Stimulated activated CD8-positive, alpha-beta memory T cell treated with anti-CD3 and anti-CD28 coated beads, Interleukin-7, amount 100 ng/mL, for 24 hours (primary cell): ENCODE results near the gene INO80B.
"Not testable (repeated sequence)": the region's sequence is repeated elsewhere in the genome, so short reads cannot be mapped to it uniquely, and the experiment has no call there.

Experiments used
- DNase-seq: peaks from one replicate; pipeline ENCODE4 v3.0.0-alpha.2; 2020; ENCODE audit warnings: low read depth

Gene INO80B

GRCh38 chr2:74481961-74482800 is 27.3 kb downstream of the INO80B start:
- no peak for DNase-seq

GRCh38 chr2:74482801-74483674 is 28.2 kb downstream of the INO80B start, which contains the start of the genes CCDC142 and TTC31:
CCDC142 (minus strand) TSS chr2:74482998; CDS start chr2:74482837, 161 bp downstream.
TTC31 (plus strand) TSS chr2:74483081; CDS start chr2:74483096, 15 bp downstream.
- peak; percentile 80 for DNase-seq

- DNase-seq = not testable (repeated sequence)
Measured at GRCh38 chr2:74483675-74484164, 28.8 kb downstream of the INO80B start.

- DNase-seq = no peak
Measured at GRCh38 chr2:74486141-74486540, 31.3 kb downstream of the INO80B start.

- no peak for DNase-seq
Measured at GRCh38 chr2:74488643-74489481, 34.0 kb downstream of the INO80B start.

- no peak for DNase-seq
Measured at GRCh38 chr2:74489906-74490305, 35.0 kb downstream of the INO80B start.

GRCh38 chr2:74491648-74492544 is 37.0 kb downstream of the INO80B start:
- DNase-seq = no peak

GRCh38 chr2:74493546-74493945 is 38.7 kb downstream of the INO80B start:
- no peak for DNase-seq

- DNase-seq = no peak
Measured at GRCh38 chr2:74495440-74495839, 40.6 kb downstream of the INO80B start.

- DNase-seq = no peak
Measured at GRCh38 chr2:74496997-74497776, 42.3 kb downstream of the INO80B start.

- no peak for DNase-seq
Measured at GRCh38 chr2:74497777-74498499, 43.1 kb downstream of the INO80B start.

GRCh38 chr2:74498500-74499266 is 43.8 kb downstream of the INO80B start:
- no peak for DNase-seq

- no peak for DNase-seq
Measured at GRCh38 chr2:74499267-74499939, 44.5 kb downstream of the INO80B start, which contains the start of gene LBX2. LBX2 (minus strand) TSS chr2:74499603; CDS start chr2:74499537, 66 bp downstream.

GRCh38 chr2:74499940-74500577 is 45.2 kb downstream of the INO80B start:
- DNase-seq = no peak

- DNase-seq = no peak
Measured at GRCh38 chr2:74500578-74500946, 45.7 kb downstream of the INO80B start.

- no peak for DNase-seq
Measured at GRCh38 chr2:74501335-74502071, 46.6 kb downstream of the INO80B start.
